H1 (cell line): ENCODE results near the gene YPEL5. TPM values are rescaled to one million over a fixed set of nuclear protein-coding genes. Genes with fewer than 3 reads are reported as not detected.

Experiments used
- CTCF ChIA-PET: fragments of 300-600 bp; sonication (Branson Sonifier 250); formaldehyde crosslinking; loops from one replicate; lab custom pipeline; 2021; ENCODE audit not compliant: partially characterized antibody; lab: Charles Lee
- POLR2A ChIA-PET: fragments of 300-600 bp; sonication (Branson Sonifier 250); formaldehyde crosslinking; loops from one replicate; lab custom pipeline; 2021; ENCODE audit warnings: inconsistent platforms; ENCODE audit not compliant: partially characterized antibody; lab: Charles Lee
- DNase-seq, 2 experiments: peaks; one replicate each; pipeline versions ENCODE4 v3.0.0 to v3.0.0-alpha.2; 2010 to 2022; ENCODE audit warnings: low spot score in 2 of 2, low read depth in 1 of 2, mixed read lengths in 1 of 2
- FAIRE-seq: peaks from 2 replicates; lab custom pipeline; 2011; peaks lifted over from hg19 to GRCh38; lab: Jason Lieb, UNC
- H2AFZ ChIP-seq: 2 replicates; pipeline ENCODE4 v1.8.1; 2012; ENCODE audit warnings: low read length, inconsistent platforms
- H2AK5ac ChIP-seq: 2 replicates; pipeline ENCODE4 v1.6.1; 2013; ENCODE audit warnings: low read depth, low read length
- H2BK120ac ChIP-seq: replicated peaks from 2 replicates; pipeline ENCODE3; 2013; ENCODE audit warnings: low read depth, low read length, inconsistent platforms
- H2BK12ac ChIP-seq: 2 replicates; pipeline ENCODE4 v1.6.1; 2013; ENCODE audit warnings: low read depth, low read length
- H2BK15ac ChIP-seq: 2 replicates; pipeline ENCODE4 v1.6.1; 2013; ENCODE audit warnings: low read length
- H2BK20ac ChIP-seq: 2 replicates; pipeline ENCODE4 v1.6.1; 2013; ENCODE audit warnings: low read length
- H2BK5ac ChIP-seq: 2 replicates; pipeline ENCODE4 v1.6.1; 2013; ENCODE audit warnings: low read depth, low read length
- H3K14ac ChIP-seq: 2 replicates; pipeline ENCODE4 v1.6.1; 2013; ENCODE audit warnings: inconsistent platforms; ENCODE audit not compliant: insufficient read length
- H3K18ac ChIP-seq: 2 replicates; pipeline ENCODE4 v1.6.1; 2013; ENCODE audit warnings: low read length; ENCODE audit errors: extremely low read depth
- H3K23ac ChIP-seq: 2 replicates; pipeline ENCODE4 v1.6.1; 2013; ENCODE audit warnings: inconsistent platforms; ENCODE audit not compliant: insufficient read length
- H3K23me2 ChIP-seq: 2 replicates; pipeline ENCODE4 v1.6.1; 2013; ENCODE audit warnings: low read depth, low read length
- H3K27ac ChIP-seq: 2 replicates; pipeline ENCODE4 v1.6.1; 2011; ENCODE audit warnings: low read depth, low read length, inconsistent platforms
- H3K27me3 ChIP-seq, 4 experiments: replicated peaks in 1 of 4; 1 replicate in 1 of 4; 2 replicates in 3 of 4; pipeline versions ENCODE4 v1.6.1 to v1.8.1; 2011 to 2013; ENCODE audit warnings: low read length in 3 of 4, mild to moderate bottlenecking in 3 of 4, inconsistent platforms in 2 of 4, mixed read lengths in 2 of 4, moderate library complexity in 1 of 4; ENCODE audit not compliant: control insufficient read depth in 3 of 4, insufficient read depth in 3 of 4; ENCODE audit errors: extremely low read depth in 1 of 4
- H3K36me3 ChIP-seq, 4 experiments: 2 replicates each; pipeline versions ENCODE4 v1.6.1 to v1.8.1; 2011 to 2013; ENCODE audit warnings: mild to moderate bottlenecking in 4 of 4, low read length in 3 of 4, moderate library complexity in 2 of 4, control low read depth in 1 of 4, inconsistent platforms in 1 of 4; ENCODE audit not compliant: insufficient read depth in 4 of 4, control insufficient read depth in 2 of 4
- H3K4ac ChIP-seq: replicated peaks from 2 replicates; pipeline ENCODE3; 2013; ENCODE audit warnings: low read length, low read depth, mixed read lengths, inconsistent platforms; ENCODE audit not compliant: insufficient read length
- H3K4me1 ChIP-seq, 4 experiments: replicated peaks in 1 of 4; 1 replicate in 1 of 4; 2 replicates in 3 of 4; pipeline versions ENCODE4 v1.6.1 to v1.8.1; 2011 to 2013; ENCODE audit warnings: low read length in 3 of 4, inconsistent platforms in 2 of 4, mixed read lengths in 1 of 4; ENCODE audit not compliant: insufficient read depth in 4 of 4, control insufficient read depth in 3 of 4
- H3K4me2 ChIP-seq, 2 experiments: 2 replicates each; pipeline versions ENCODE4 v1.6.1 to v1.8.1; 2011 to 2013; ENCODE audit warnings: low read depth in 2 of 2, low read length in 2 of 2, control low read depth in 1 of 2, inconsistent platforms in 1 of 2, mild to moderate bottlenecking in 1 of 2; ENCODE audit not compliant: insufficient read depth in 1 of 2
- H3K4me3 ChIP-seq, 4 experiments: fragments of 200-600, 300-600 bp in 1 of 4; sonication (generic), shearing (Covaris generic), sonication (Bioruptor Twin) in 1 of 4; 2 replicates each; pipeline versions ENCODE4 v1.5.1 to v1.8.1; 2011 to 2016; ENCODE audit warnings: low read length in 4 of 4, low read depth in 3 of 4, control low read depth in 2 of 4, inconsistent platforms in 2 of 4, mild to moderate bottlenecking in 2 of 4, mixed read lengths in 1 of 4, moderate library complexity in 1 of 4; ENCODE audit not compliant: insufficient read depth in 2 of 4; ENCODE audit errors: extremely low read depth in 1 of 4
- H3K56ac ChIP-seq: replicated peaks from 2 replicates; pipeline ENCODE3; 2013; ENCODE audit warnings: low read depth, mild to moderate bottlenecking, mixed read lengths, low read length, inconsistent platforms; ENCODE audit not compliant: insufficient read length
- H3K79me1 ChIP-seq: 2 replicates; pipeline ENCODE4 v1.6.1; 2013; ENCODE audit warnings: low read depth, low read length, control low read depth
- H3K79me2 ChIP-seq, 2 experiments: 2 replicates each; pipeline versions ENCODE4 v1.6.1 to v1.8.1; 2012 to 2013; ENCODE audit warnings: low read length in 2 of 2, mild to moderate bottlenecking in 2 of 2, inconsistent platforms in 1 of 2; ENCODE audit not compliant: insufficient read depth in 2 of 2, control insufficient read depth in 1 of 2
- H3K9ac ChIP-seq, 4 experiments: replicated peaks in 1 of 4; 1 replicate in 1 of 4; 2 replicates in 3 of 4; pipeline versions ENCODE4 v1.6.1 to v1.8.1; 2011 to 2013; ENCODE audit warnings: low read depth in 3 of 4, low read length in 3 of 4, control low read depth in 2 of 4, mild to moderate bottlenecking in 2 of 4, moderate library complexity in 2 of 4, inconsistent platforms in 1 of 4; ENCODE audit errors: extremely low read depth in 1 of 4
- H3K9me3 ChIP-seq, 2 experiments: 2 replicates each; pipeline versions ENCODE4 v1.6.1 to v1.8.1; 2012 to 2013; ENCODE audit warnings: mild to moderate bottlenecking in 2 of 2, moderate library complexity in 2 of 2, control low read depth in 1 of 2, inconsistent platforms in 1 of 2, low read depth in 1 of 2, low read length in 1 of 2, mixed read lengths in 1 of 2; ENCODE audit not compliant: insufficient read depth in 2 of 2
- H4K20me1 ChIP-seq, 2 experiments: replicated peaks in 1 of 2; 2 replicates each; pipeline versions ENCODE3 to v1.8.1; 2011 to 2013; ENCODE audit warnings: inconsistent platforms in 2 of 2, low read length in 2 of 2, mild to moderate bottlenecking in 1 of 2; ENCODE audit not compliant: insufficient read depth in 2 of 2, control insufficient read depth in 1 of 2
- H4K5ac ChIP-seq: 2 replicates; pipeline ENCODE4 v1.6.1; 2013; ENCODE audit warnings: low read length, low read depth, mixed read lengths, inconsistent platforms; ENCODE audit not compliant: insufficient read length
- H4K8ac ChIP-seq: 2 replicates; pipeline ENCODE4 v1.8.0; 2013; ENCODE audit warnings: mild to moderate bottlenecking, moderate library complexity, low read length, inconsistent platforms; ENCODE audit not compliant: insufficient read depth; ENCODE audit errors: extremely low read depth
- H4K91ac ChIP-seq: replicated peaks from 2 replicates; pipeline ENCODE3; 2013; ENCODE audit warnings: low read length, mixed read lengths, inconsistent platforms; ENCODE audit not compliant: insufficient read length
- NANOG ChIP-seq: IDR thresholded peaks from 2 replicates; pipeline ENCODE4 v1.6.1; 2011; ENCODE audit warnings: low read length, low read depth, mild to moderate bottlenecking, inconsistent platforms; ENCODE audit not compliant: insufficient read depth, poor library complexity, severe bottlenecking
- NRF1 ChIP-seq: IDR thresholded peaks from 2 replicates; pipeline ENCODE4 v1.6.1; 2011; ENCODE audit warnings: mild to moderate bottlenecking, low read depth, low read length, improper control_type of control experiment
- RAD21 ChIP-seq, 2 experiments: IDR thresholded peaks in 1 of 2; conservative IDR thresholded peaks in 1 of 2; 2 replicates each; pipeline ENCODE4 v1.6.1; 2011; ENCODE audit warnings: low read depth in 2 of 2, low read length in 2 of 2, improper control_type of control experiment in 1 of 2, inconsistent platforms in 1 of 2, mild to moderate bottlenecking in 1 of 2, moderate library complexity in 1 of 2
- TBP ChIP-seq: IDR thresholded peaks from 2 replicates; pipeline ENCODE4 v1.6.1; 2011; ENCODE audit warnings: low read depth, low read length, improper control_type of control experiment
- TCF12 ChIP-seq: IDR thresholded peaks from 2 replicates; pipeline ENCODE4 v1.6.1; 2011; ENCODE audit warnings: low read depth, mild to moderate bottlenecking, low read length
- WGBS, 2 experiments: shearing (Covaris generic) in 1 of 2; methylation state at CpG; one replicate each; pipeline versions ENCODE4 v1.1.6 to v1.1.7; 2013 to 2015; ENCODE audit warnings: low lambda C conversion rate in 2 of 2, mixed read lengths in 2 of 2, inconsistent platforms in 1 of 2, low coverage in 1 of 2, missing lambda C conversion rate in 1 of 2; ENCODE audit not compliant: insufficient replicate concordance in 2 of 2, insufficient coverage in 1 of 2, insufficient read length in 1 of 2; ENCODE audit errors: extremely low coverage in 1 of 2, missing lambda C conversion rate in 1 of 2; 5-methylcytosine and 5-hydroxymethylcytosine counted together
- polyA plus RNA-seq, 7 experiments: library from polyadenylated mRNA; depleted of rRNA in 3 of 7; stranded (reverse) in 5 of 7; unstranded in 2 of 7; fragments of >200 nt in 5 of 7; fragments of 200-250 nt in 2 of 7; gene quantifications; 1 replicate in 5 of 7; 2 replicates in 1 of 7; 4 replicates in 1 of 7; pipeline versions ENCODE4 v1.2.1 to v1.2.3, GENCODE V29; 2011 to 2013; ENCODE audit warnings: missing spikeins in 2 of 7, mixed read lengths in 2 of 7
- total RNA-seq: library from RNA; stranded (reverse); fragmentation: NEBNext Ultra II Directional; extraction: Animal tissue kit (Norgen Biotek cat#: 25700); gene quantifications from 2 replicates; pipeline ENCODE4 v1.2.1, GENCODE V29; 2021
- TF ChIP-seq, protein P1 (sequence below), 3 experiments: IDR thresholded peaks; 1 replicate in 2 of 3; 2 replicates in 1 of 3; pipeline versions ENCODE4 v1.5.1 to v1.6.1; 2011; ENCODE audit warnings: low read length in 3 of 3, mild to moderate bottlenecking in 3 of 3, inconsistent platforms in 2 of 3, low read depth in 1 of 3, moderate library complexity in 1 of 3; ENCODE audit not compliant: insufficient read depth in 1 of 3; ENCODE audit errors: control extremely low read depth in 1 of 3

Gene YPEL5
- total and polyA plus RNA-seq, 2 of the 8 experiments (the other 6 are each of a cell fraction or from before 2014, with no cell fraction given), result 18.5 to 28.0 TPM

DNA sequence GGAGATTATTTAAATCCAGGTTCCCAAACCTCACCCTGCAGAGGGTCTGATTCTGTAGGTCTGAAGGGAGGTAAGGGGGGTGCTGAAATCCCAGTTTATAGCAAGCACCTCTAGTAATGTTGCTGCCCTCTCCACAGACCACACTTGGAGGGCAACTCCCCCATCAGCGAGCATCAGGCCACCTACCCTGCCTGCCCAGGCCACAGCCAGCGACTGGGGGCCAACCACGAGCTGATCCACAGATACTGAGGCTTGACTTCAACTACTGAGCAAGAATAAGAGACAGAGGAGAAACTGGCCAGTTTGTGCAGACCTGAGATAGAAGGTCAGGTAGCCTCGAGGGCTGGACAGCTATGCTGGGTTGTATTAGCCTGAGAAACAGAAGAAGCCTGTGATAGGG lies 48.2 kb downstream of the YPEL5 start:
- H2BK12ac ChIP-seq, result no peak overlapping the region
- H2AFZ ChIP-seq, result no peak overlapping the region
- no peak overlapping the region for H4K5ac ChIP-seq
- H3K27me3 ChIP-seq, result no peaks in the 10 kb centered on the region
- no peak overlapping the region for H3K14ac ChIP-seq
- no peak overlapping the region for H2BK5ac ChIP-seq
- H3K79me2 ChIP-seq, result no peaks in the 10 kb centered on the region
- H4K8ac ChIP-seq, result no peak overlapping the region
- no peak overlapping the region for H3K27ac ChIP-seq
- no peak overlapping the region for H2BK120ac ChIP-seq
- H3K4ac ChIP-seq, result no peak overlapping the region
- H3K9ac ChIP-seq, result no peak overlapping the region
- no peaks in the 10 kb centered on the region for H3K23me2 ChIP-seq
- no peak for TF ChIP-seq TCF12
- TF ChIP-seq, protein P1, sequence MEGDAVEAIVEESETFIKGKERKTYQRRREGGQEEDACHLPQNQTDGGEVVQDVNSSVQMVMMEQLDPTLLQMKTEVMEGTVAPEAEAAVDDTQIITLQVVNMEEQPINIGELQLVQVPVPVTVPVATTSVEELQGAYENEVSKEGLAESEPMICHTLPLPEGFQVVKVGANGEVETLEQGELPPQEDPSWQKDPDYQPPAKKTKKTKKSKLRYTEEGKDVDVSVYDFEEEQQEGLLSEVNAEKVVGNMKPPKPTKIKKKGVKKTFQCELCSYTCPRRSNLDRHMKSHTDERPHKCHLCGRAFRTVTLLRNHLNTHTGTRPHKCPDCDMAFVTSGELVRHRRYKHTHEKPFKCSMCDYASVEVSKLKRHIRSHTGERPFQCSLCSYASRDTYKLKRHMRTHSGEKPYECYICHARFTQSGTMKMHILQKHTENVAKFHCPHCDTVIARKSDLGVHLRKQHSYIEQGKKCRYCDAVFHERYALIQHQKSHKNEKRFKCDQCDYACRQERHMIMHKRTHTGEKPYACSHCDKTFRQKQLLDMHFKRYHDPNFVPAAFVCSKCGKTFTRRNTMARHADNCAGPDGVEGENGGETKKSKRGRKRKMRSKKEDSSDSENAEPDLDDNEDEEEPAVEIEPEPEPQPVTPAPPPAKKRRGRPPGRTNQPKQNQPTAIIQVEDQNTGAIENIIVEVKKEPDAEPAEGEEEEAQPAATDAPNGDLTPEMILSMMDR (IDR thresholded peaks at IDR 0.05; ENCODE audit: control extremely low read depth in 1 of 3, insufficient read depth in 1 of 3, low read depth in 1 of 3, low read length in 3 of 3), result no peak
- TF ChIP-seq NRF1, result no peak
- TF ChIP-seq RAD21 (IDR thresholded peaks at IDR 0.05 in 1 of 2, conservative IDR thresholded peaks at IDR 0.05 in 1 of 2; ENCODE audit: low read depth in 2 of 2, low read length in 2 of 2), result no peak
- no peak for TF ChIP-seq TBP
- TF ChIP-seq NANOG, result no peak
- no peaks in the 10 kb centered on the region for H3K9me3 ChIP-seq
- H4K20me1 ChIP-seq, result no peaks in the 10 kb centered on the region
- FAIRE-seq, result no peak
- no peak overlapping the region for H3K23ac ChIP-seq
- no peaks in the 10 kb centered on the region for H3K79me1 ChIP-seq
- no peak overlapping the region for H4K91ac ChIP-seq
- H3K4me3 ChIP-seq, result no peak overlapping the region
- no peak for DNase-seq
- no peak overlapping the region for H3K18ac ChIP-seq
- CTCF ChIA-PET, result interaction anchor here (0.6 to 1.5 kb wide), 5 partner anchors 13 to 516 kb away, joined by 3 to 8 read pairs (median 3); no protein-coding TSS in a partner anchor
- no peak overlapping the region for H3K56ac ChIP-seq
- H3K4me1 ChIP-seq, result peaks cover 0 to 11% (median 3%) of the 10 kb centered on the region in 4 experiments; a peak in 3 of 7 replicates
- H3K4me2 ChIP-seq, result no peak overlapping the region
- H2BK20ac ChIP-seq, result no peak overlapping the region
- 91% methylated on average over 4 of the region's 4 CpGs; no CpG with 5 or more reads in 1 of the 2 experiments for WGBS, 2 experiments
- H2BK15ac ChIP-seq, result no peak overlapping the region
- no peak overlapping the region for H2AK5ac ChIP-seq
- no peaks in the 10 kb centered on the region for H3K36me3 ChIP-seq
- POLR2A ChIA-PET, result interaction anchor here (1.2 kb wide), 1 partner anchor 37 kb away, joined by 5 read pairs; no protein-coding TSS in a partner anchor
